Endothelial cell of umbilical vein (primary cell): ENCODE measurements around the gene PCNX1. TPM values are rescaled to one million over a fixed set of nuclear protein-coding genes. Genes with fewer than 3 reads are reported as not detected.

Source experiments
- BruUV-seq: library from RNA; stranded (reverse); fragments of 400-500 nt; replicated peaks from 2 replicates; lab custom pipeline; 2021; lab: Mats Ljungman, UMichigan
- CTCF ChIA-PET: fragments of 300-600, 350-600 bp; sonication (Branson Sonifier 250); formaldehyde crosslinking; loops from one replicate; lab custom pipeline; 2021; ENCODE audit warnings: antibody characterized with exemption, inconsistent platforms; lab: Charles Lee
- POLR2A ChIA-PET: fragments of 300-600, 350-600 bp; sonication (Branson Sonifier 250); formaldehyde crosslinking; loops from one replicate; lab custom pipeline; 2021; ENCODE audit warnings: antibody characterized with exemption, inconsistent platforms; lab: Charles Lee
- DNase-seq: peaks from one replicate; pipeline ENCODE4 v3.0.0-alpha.2; 2011; ENCODE audit warnings: low read depth, low spot score
- FAIRE-seq: peaks from 2 replicates; lab custom pipeline; 2011; peaks lifted over from hg19 to GRCh38; lab: Jason Lieb, UNC
- H2AFZ ChIP-seq: 2 replicates; pipeline ENCODE4 v1.6.0; 2012; ENCODE audit warnings: low read depth, low read length, control low read depth, inconsistent platforms
- H3K27ac ChIP-seq: 2 replicates; pipeline ENCODE4 v1.5.1; 2011; ENCODE audit warnings: low read depth, mild to moderate bottlenecking, control low read depth, low read length, moderate library complexity; ENCODE audit not compliant: insufficient read depth
- H3K27me3 ChIP-seq, 2 experiments: 2 replicates each; pipeline versions ENCODE4 v1.6.0 to v1.6.1; 2011; ENCODE audit warnings: low read length in 2 of 2, mixed read lengths in 1 of 2; ENCODE audit not compliant: control insufficient read depth in 2 of 2, insufficient read depth in 2 of 2
- H3K36me3 ChIP-seq, 2 experiments: 2 replicates in 1 of 2; 3 replicates in 1 of 2; pipeline ENCODE4 v1.5.1; 2011; ENCODE audit warnings: low read length in 2 of 2, mild to moderate bottlenecking in 1 of 2, moderate library complexity in 1 of 2; ENCODE audit not compliant: control insufficient read depth in 2 of 2, insufficient read depth in 2 of 2; ENCODE audit errors: extremely low read depth in 1 of 2
- H3K4me1 ChIP-seq: 3 replicates; pipeline ENCODE4 v1.5.1; 2011; ENCODE audit warnings: mild to moderate bottlenecking, low read length; ENCODE audit not compliant: control insufficient read depth, insufficient read depth; ENCODE audit errors: extremely low read depth
- H3K4me2 ChIP-seq: 2 replicates; pipeline ENCODE4 v1.6.1; 2011; ENCODE audit warnings: low read length, control low read depth, mixed read lengths; ENCODE audit not compliant: insufficient read depth
- H3K4me3 ChIP-seq, 3 experiments: fragments of 200-600 bp in 1 of 3; sonication (generic), shearing (Covaris generic) in 1 of 3; replicated peaks in 1 of 3; 2 replicates each; pipeline ENCODE4 v1.5.1; 2011 to 2016; ENCODE audit warnings: control low read depth in 3 of 3, low read length in 3 of 3, mild to moderate bottlenecking in 2 of 3, inconsistent platforms in 1 of 3, low read depth in 1 of 3, moderate library complexity in 1 of 3; ENCODE audit not compliant: insufficient read depth in 1 of 3
- H3K79me2 ChIP-seq: 2 replicates; pipeline ENCODE4 v1.6.0; 2012; ENCODE audit warnings: low read length, inconsistent platforms; ENCODE audit not compliant: control insufficient read depth, insufficient read depth
- H3K9ac ChIP-seq: replicated peaks from 2 replicates; pipeline ENCODE3; 2011; ENCODE audit warnings: low read length, control low read depth; ENCODE audit not compliant: insufficient read depth; ENCODE audit errors: extremely low read depth
- H3K9me1 ChIP-seq: replicated peaks from 3 replicates; pipeline ENCODE4 v1.6.0; 2011; ENCODE audit warnings: mild to moderate bottlenecking, low read length; ENCODE audit not compliant: control insufficient read depth, insufficient read depth; ENCODE audit errors: extremely low read depth
- H3K9me3 ChIP-seq: replicated peaks from 2 replicates; pipeline ENCODE4 v1.5.1; 2012; ENCODE audit warnings: low read length, inconsistent platforms; ENCODE audit not compliant: control insufficient read depth, insufficient read depth
- H4K20me1 ChIP-seq: replicated peaks from 2 replicates; pipeline ENCODE3; 2011; ENCODE audit warnings: mild to moderate bottlenecking, low read length; ENCODE audit not compliant: control insufficient read depth, insufficient read depth; ENCODE audit errors: extremely low read depth
- EZH2 ChIP-seq: IDR thresholded peaks from 2 replicates; pipeline ENCODE4 v1.6.1; 2012; ENCODE audit warnings: borderline replicate concordance, low read depth, mild to moderate bottlenecking, moderate library complexity, low read length, inconsistent platforms; ENCODE audit not compliant: severe bottlenecking
- FOS ChIP-seq: IDR thresholded peaks from 2 replicates; pipeline ENCODE4 v1.6.1; 2011; ENCODE audit warnings: mild to moderate bottlenecking, low read length, moderate library complexity, borderline replicate concordance; ENCODE audit not compliant: insufficient read depth
- GATA2 ChIP-seq: IDR thresholded peaks from 2 replicates; pipeline ENCODE4 v1.7.0; 2011; ENCODE audit warnings: low read depth, mild to moderate bottlenecking, moderate library complexity, mixed read lengths, low read length; ENCODE audit not compliant: insufficient read length, insufficient read depth
- JUN ChIP-seq: IDR thresholded peaks from 2 replicates; pipeline ENCODE4 v1.6.1; 2011; ENCODE audit warnings: borderline replicate concordance, low read depth; ENCODE audit not compliant: insufficient read length, insufficient read depth
- MYC ChIP-seq: IDR thresholded peaks from one replicate; pipeline ENCODE4 v1.6.1; 2011; ENCODE audit warnings: mild to moderate bottlenecking, low read depth, low read length
- POLR2A ChIP-seq: IDR thresholded peaks from 2 replicates; pipeline ENCODE4 v1.6.1; 2012; ENCODE audit warnings: low read depth, mild to moderate bottlenecking, control low read depth, low read length
- POLR2AphosphoS5 ChIP-seq: IDR thresholded peaks from 2 replicates; pipeline ENCODE4 v1.6.1; 2012; ENCODE audit warnings: low read depth, mild to moderate bottlenecking, control low read depth, low read length, moderate library complexity; ENCODE audit not compliant: insufficient read depth
- dilution Hi-C: fragments of 300-500 bp; cut with MboI; formaldehyde crosslinking; loops from one replicate; pipeline ENCODE4 v1.15.0; 2019; ENCODE audit warnings: low sequenced_read_pairs; ENCODE audit not compliant: extremely low pct_ligation_motif_present
- intact Hi-C: fragments of 100-400 bp; cut with micrococcal nuclease; formaldehyde crosslinking; loops from one replicate; pipeline ENCODE4 v1.10.0; 2022
- polyA plus RNA-seq, 4 experiments: library from polyadenylated mRNA; depleted of rRNA in 3 of 4; stranded (reverse) in 3 of 4; unstranded in 1 of 4; fragments of >200 nt; gene quantifications; 2 replicates each; pipeline versions ENCODE4 v1.2.1 to v1.2.3, GENCODE V29; 2011 to 2012; ENCODE audit warnings: missing spikeins in 1 of 4
- total RNA-seq: library from RNA; stranded (reverse); gene quantifications from 2 replicates; pipeline ENCODE4 v1.2.3, GENCODE V29; 2021
- TF ChIP-seq, protein P1 (sequence below), 2 donors: IDR thresholded peaks; 1 replicate in 1 of 2; 2 replicates in 1 of 2; pipeline ENCODE4 v1.5.1; 2011; ENCODE audit warnings: low read length in 2 of 2, mild to moderate bottlenecking in 2 of 2, moderate library complexity in 2 of 2, control low read depth in 1 of 2, inconsistent platforms in 1 of 2, low read depth in 1 of 2; ENCODE audit not compliant: insufficient read depth in 1 of 2; ENCODE audit errors: extremely low read depth in 1 of 2
- TF ChIP-seq, protein P2 (sequence below): IDR thresholded peaks from 2 replicates; pipeline ENCODE4 v1.6.1; 2011; ENCODE audit not compliant: insufficient read depth, insufficient read length

PCNX1 gene
- total and polyA plus RNA-seq, 2 donors (not counting 3 experiments of a cell fraction or from before 2014, with no cell fraction given) = 21.4 to 40.5 TPM

DNA sequence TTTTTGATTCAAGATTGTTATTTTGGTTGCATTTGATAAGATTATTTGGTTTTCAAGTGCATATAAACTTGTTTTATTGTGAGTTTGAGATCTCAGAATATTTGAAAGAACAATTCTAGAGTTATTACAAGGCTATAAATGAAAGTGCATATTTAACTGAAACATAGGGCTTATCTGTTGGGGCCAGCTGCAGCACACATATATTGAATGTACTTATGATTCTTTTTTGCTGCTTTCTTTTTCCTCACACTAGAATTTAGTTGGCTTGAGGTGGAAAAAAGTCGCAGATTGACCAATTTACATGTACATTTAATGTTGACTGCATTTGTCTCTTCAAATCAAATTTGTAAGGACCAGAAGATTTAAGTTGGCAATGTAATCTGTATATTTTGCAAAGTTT is 88.0 kb downstream of the PCNX1 start:
- Histone ChIP-seq H3K27me3 (no peaks in the 10 kb centered on the region), H3K9me1 (no peaks in the 10 kb centered on the region), H3K36me3 (peaks cover 0 to 4% of the 10 kb centered on the region in 2 experiments), H3K4me2 (no peak overlapping the region), H3K4me3 (no peak overlapping the region), H3K9ac (no peak overlapping the region), H3K27ac (no peak overlapping the region), H3K9me3 (no peaks in the 10 kb centered on the region), H3K79me2 (no peaks in the 10 kb centered on the region), H2AFZ (no peak overlapping the region), H4K20me1 (no peaks in the 10 kb centered on the region), H3K4me1 (no peaks in the 10 kb centered on the region)
- no peak for DNase-seq
- dilution Hi-C loops (no loop called here), intact Hi-C loops (no loop called here)
- no peak for FAIRE-seq
- no TSS peak for BruUV-seq
- no peak for TF ChIP-seq FOS
- TF ChIP-seq, protein P1, sequence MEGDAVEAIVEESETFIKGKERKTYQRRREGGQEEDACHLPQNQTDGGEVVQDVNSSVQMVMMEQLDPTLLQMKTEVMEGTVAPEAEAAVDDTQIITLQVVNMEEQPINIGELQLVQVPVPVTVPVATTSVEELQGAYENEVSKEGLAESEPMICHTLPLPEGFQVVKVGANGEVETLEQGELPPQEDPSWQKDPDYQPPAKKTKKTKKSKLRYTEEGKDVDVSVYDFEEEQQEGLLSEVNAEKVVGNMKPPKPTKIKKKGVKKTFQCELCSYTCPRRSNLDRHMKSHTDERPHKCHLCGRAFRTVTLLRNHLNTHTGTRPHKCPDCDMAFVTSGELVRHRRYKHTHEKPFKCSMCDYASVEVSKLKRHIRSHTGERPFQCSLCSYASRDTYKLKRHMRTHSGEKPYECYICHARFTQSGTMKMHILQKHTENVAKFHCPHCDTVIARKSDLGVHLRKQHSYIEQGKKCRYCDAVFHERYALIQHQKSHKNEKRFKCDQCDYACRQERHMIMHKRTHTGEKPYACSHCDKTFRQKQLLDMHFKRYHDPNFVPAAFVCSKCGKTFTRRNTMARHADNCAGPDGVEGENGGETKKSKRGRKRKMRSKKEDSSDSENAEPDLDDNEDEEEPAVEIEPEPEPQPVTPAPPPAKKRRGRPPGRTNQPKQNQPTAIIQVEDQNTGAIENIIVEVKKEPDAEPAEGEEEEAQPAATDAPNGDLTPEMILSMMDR (IDR thresholded peaks at IDR 0.05; ENCODE audit: extremely low read depth in 1 of 2, insufficient read depth in 1 of 2, low read depth in 1 of 2, low read length in 2 of 2) = no peak
- TF ChIP-seq MYC = no peak
- no peak for TF ChIP-seq POLR2AphosphoS5
- no peak for TF ChIP-seq EZH2
- no peak for TF ChIP-seq GATA2
- TF ChIP-seq, protein P2, sequence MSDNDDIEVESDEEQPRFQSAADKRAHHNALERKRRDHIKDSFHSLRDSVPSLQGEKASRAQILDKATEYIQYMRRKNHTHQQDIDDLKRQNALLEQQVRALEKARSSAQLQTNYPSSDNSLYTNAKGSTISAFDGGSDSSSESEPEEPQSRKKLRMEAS = no peak
- TF ChIP-seq JUN = no peak
- TF ChIP-seq POLR2A = no peak
- ChIA-PET POLR2A (no interaction called here), CTCF (no interaction called here)
